NCI-H2196 treated with DMSO at 0.1 percent for 48 hours (cell line): ENCODE data around the gene SPTBN1.

Source experiments
- DNase-seq: peaks from one replicate; lab custom pipeline; 2025; ENCODE audit not compliant: unreplicated experiment; lab: John Stamatoyannopoulos, UW

Gene SPTBN1

GRCh38 chr2:54432251-54433015 is 23.7 kb upstream of the SPTBN1 start:
- no peak for DNase-seq

GRCh38 chr2:54434229-54434628 is 21.9 kb upstream of the SPTBN1 start:
- no peak for DNase-seq

- DNase-seq: no peak
Measured at GRCh38 chr2:54434711-54435110, 21.4 kb upstream of the SPTBN1 start.

- DNase-seq: no peak
Measured at GRCh38 chr2:54435325-54436226, 20.6 kb upstream of the SPTBN1 start.

GRCh38 chr2:54437588-54437987 is 18.5 kb upstream of the SPTBN1 start:
- DNase-seq: no peak

GRCh38 chr2:54438271-54438670 is 17.9 kb upstream of the SPTBN1 start:
- no peak for DNase-seq

GRCh38 chr2:54439582-54439981 is 16.5 kb upstream of the SPTBN1 start:
- no peak for DNase-seq

- DNase-seq: no peak
Measured at GRCh38 chr2:54440050-54440449, 16.1 kb upstream of the SPTBN1 start.

- no peak for DNase-seq
Measured at GRCh38 chr2:54444503-54444902, 11.6 kb upstream of the SPTBN1 start.

GRCh38 chr2:54446122-54446521 is 10.0 kb upstream of the SPTBN1 start:
- no peak for DNase-seq

GRCh38 chr2:54446625-54447024 is 9.5 kb upstream of the SPTBN1 start:
- DNase-seq: no peak

GRCh38 chr2:54454548-54455130 is 1.5 kb upstream of the SPTBN1 start:
- no peak for DNase-seq

- DNase-seq: no peak
Measured at GRCh38 chr2:54455131-54455562, 980 bp upstream of the SPTBN1 start.

GRCh38 chr2:54456362-54456611 is 160 bp downstream of the SPTBN1 start:
- DNase-seq: no peak

- no peak for DNase-seq
Measured at GRCh38 chr2:54456612-54457322, 640 bp downstream of the SPTBN1 start.

GRCh38 chr2:54457323-54458023 is 1.3 kb downstream of the SPTBN1 start:
- DNase-seq: no peak

- no peak for DNase-seq
Measured at GRCh38 chr2:54459037-54459441, 2.9 kb downstream of the SPTBN1 start.

- DNase-seq: no peak
Measured at GRCh38 chr2:54461261-54461660, 5.1 kb downstream of the SPTBN1 start.

GRCh38 chr2:54464341-54464740 is 8.2 kb downstream of the SPTBN1 start:
- DNase-seq: no peak

- DNase-seq: no peak
Measured at GRCh38 chr2:54465143-54465542, 9.0 kb downstream of the SPTBN1 start.

GRCh38 chr2:54466870-54467269 is 10.7 kb downstream of the SPTBN1 start:
- no peak for DNase-seq
